Loucy (cell line): ENCODE results near the gene PRKN.

Experiments used
- EZH2phosphoT487 ChIP-seq: fragments of 200-600 bp; IDR thresholded peaks from 2 replicates; pipeline ENCODE4 v1.6.1; 2018; ENCODE audit warnings: antibody characterized with exemption, mild to moderate bottlenecking, moderate library complexity, borderline replicate concordance
- TF ChIP-seq, protein P1 (sequence below): fragments of 200-600 bp; sonication (generic); conservative IDR thresholded peaks from 2 replicates; pipeline ENCODE4 v1.5.1; 2014; ENCODE audit warnings: mild to moderate bottlenecking, antibody characterized with exemption, low read length

DNA sequence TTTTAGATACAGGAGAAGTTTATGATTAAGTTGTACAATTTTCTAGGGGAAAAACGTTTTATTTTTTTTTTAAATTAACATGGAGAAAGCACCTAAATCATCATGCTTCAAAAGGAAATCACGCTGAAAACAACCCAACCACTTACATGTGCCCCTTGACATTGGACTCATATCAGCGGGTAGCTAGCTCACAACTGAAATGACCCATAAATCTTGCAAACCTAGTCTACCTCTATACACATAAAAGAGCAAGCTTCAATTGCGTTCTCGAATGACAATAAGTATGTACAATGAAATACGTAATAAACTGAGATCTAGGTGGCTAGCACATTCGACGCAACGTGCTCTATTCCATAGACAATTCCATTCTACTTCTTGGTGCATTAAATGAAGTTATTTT lies 730.8 kb downstream of the PRKN start:
- TF ChIP-seq, protein P1, sequence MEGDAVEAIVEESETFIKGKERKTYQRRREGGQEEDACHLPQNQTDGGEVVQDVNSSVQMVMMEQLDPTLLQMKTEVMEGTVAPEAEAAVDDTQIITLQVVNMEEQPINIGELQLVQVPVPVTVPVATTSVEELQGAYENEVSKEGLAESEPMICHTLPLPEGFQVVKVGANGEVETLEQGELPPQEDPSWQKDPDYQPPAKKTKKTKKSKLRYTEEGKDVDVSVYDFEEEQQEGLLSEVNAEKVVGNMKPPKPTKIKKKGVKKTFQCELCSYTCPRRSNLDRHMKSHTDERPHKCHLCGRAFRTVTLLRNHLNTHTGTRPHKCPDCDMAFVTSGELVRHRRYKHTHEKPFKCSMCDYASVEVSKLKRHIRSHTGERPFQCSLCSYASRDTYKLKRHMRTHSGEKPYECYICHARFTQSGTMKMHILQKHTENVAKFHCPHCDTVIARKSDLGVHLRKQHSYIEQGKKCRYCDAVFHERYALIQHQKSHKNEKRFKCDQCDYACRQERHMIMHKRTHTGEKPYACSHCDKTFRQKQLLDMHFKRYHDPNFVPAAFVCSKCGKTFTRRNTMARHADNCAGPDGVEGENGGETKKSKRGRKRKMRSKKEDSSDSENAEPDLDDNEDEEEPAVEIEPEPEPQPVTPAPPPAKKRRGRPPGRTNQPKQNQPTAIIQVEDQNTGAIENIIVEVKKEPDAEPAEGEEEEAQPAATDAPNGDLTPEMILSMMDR, result no peak
- no peak for TF ChIP-seq EZH2phosphoT487
